ENCODE results near the gene ARMH3. TPM values are rescaled to one million over a fixed set of nuclear protein-coding genes. Genes with fewer than 3 reads are reported as not detected.

The ARMH3 gene
- total and polyA plus RNA-seq, 2 donors: 13.4 to 23.0 TPM

DNA sequence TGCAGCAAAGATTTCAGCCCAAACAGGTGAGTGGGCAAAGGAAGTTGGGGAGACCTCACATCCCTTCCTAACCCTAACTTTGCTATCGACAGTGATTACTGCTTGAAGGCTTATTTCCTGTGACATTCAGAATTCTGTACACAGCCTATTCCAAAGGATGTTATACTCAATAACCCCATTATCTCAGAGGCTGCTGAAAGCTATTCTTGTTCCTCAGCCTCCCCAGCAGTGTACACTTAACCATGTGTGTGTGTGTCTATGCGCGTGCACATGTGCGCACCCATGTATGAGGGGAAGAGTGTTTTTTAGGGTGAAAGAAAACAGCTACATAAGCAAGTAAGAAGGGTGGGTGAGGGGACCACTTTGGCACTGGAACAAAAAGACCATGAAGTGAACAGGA lies 122.0 kb downstream of the ARMH3 start:
- H3K4me1 ChIP-seq (ENCODE audit: insufficient read depth): no peaks in the 10 kb centered on the region
- no peak for DNase-seq (ENCODE audit: extremely low spot score)
- no peak overlapping the region for H3K4me3 ChIP-seq (ENCODE audit: low read depth, low read length)
- WGBS: 93% methylated on average over 4 of the region's 4 CpGs
- no peak overlapping the region for H3K27ac ChIP-seq (ENCODE audit: low read depth)
- no peaks in the 10 kb centered on the region for H3K36me3 ChIP-seq (ENCODE audit: insufficient read depth)

DNA sequence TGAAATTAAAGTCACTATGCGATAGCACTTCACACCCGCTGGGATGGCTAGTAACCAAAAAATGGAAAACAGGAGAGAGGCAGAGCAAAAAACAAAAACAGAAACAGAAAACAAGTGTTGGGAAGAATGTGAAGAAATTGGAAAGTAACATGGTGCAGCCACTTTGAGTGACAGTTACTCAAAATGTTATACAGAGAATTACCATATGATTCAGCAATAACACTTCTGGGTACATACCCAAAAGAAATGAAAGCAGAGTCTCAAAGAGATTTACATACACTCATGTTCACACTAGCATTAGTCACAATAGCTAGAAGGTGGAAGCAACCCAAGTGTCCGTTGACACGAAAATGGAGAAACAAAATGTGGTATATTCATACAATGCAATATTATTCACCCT lies 123.8 kb downstream of the ARMH3 start:
- WGBS: 96% methylated on average over 4 of the region's 4 CpGs
- no peak overlapping the region for H3K4me3 ChIP-seq (ENCODE audit: low read depth, low read length)
- no peak for DNase-seq (ENCODE audit: extremely low spot score)
- no peak overlapping the region for H3K27ac ChIP-seq (ENCODE audit: low read depth)
- H3K36me3 ChIP-seq (ENCODE audit: insufficient read depth): no peaks in the 10 kb centered on the region
- no peaks in the 10 kb centered on the region for H3K4me1 ChIP-seq (ENCODE audit: insufficient read depth)

DNA sequence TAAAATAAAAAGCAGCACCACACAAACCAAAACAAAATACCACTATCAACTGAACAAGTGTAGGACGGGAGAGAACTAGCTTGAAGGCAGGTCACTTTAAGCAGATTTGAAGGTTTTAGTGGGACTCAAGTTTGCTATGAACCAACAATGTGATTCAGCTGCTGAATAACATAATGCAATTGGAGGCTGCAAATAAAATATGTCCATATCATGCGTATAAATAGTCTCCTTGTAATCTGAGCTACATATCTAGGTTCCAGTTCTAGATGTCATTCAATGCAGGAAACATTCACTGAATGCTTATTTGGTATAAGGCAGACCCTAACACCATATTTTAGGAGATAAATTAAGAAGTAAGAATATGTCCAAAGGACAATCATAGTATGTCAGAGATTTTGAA lies 130.9 kb downstream of the ARMH3 start:
- Histone ChIP-seq H3K4me3 (ENCODE audit: low read depth, low read length) (no peak overlapping the region), H3K36me3 (ENCODE audit: insufficient read depth) (no peaks in the 10 kb centered on the region), H3K27ac (ENCODE audit: low read depth) (no peak overlapping the region), H3K4me1 (ENCODE audit: insufficient read depth) (no peaks in the 10 kb centered on the region)
- DNase-seq (ENCODE audit: extremely low spot score): no peak
- WGBS: 93% methylated on average over 2 of the region's 2 CpGs

DNA sequence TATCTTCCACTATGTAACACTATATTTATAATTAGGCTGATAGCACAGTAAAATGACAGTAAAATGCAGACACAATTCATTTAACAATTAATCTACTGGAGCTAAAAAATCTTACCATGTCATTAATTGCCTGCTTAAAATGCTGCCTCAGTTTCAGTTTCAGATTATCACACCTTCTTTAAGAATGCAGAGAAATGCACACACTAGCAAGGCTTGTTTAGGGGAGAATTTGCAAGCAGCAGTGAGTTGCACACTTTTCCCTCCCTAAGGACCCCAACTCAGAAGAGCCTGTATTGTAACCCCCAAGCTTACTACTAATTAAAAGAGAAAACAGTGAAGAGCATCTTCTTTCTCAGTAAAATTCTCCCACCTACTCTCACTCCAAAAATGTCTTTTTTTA lies 132.7 kb downstream of the ARMH3 start:
- Histone ChIP-seq H3K4me1 (ENCODE audit: insufficient read depth) (no peaks in the 10 kb centered on the region), H3K4me3 (ENCODE audit: low read depth, low read length) (no peak overlapping the region), H3K27ac (ENCODE audit: low read depth) (no peak overlapping the region), H3K36me3 (ENCODE audit: insufficient read depth) (no peaks in the 10 kb centered on the region)
- DNase-seq (ENCODE audit: extremely low spot score): no peak

DNA sequence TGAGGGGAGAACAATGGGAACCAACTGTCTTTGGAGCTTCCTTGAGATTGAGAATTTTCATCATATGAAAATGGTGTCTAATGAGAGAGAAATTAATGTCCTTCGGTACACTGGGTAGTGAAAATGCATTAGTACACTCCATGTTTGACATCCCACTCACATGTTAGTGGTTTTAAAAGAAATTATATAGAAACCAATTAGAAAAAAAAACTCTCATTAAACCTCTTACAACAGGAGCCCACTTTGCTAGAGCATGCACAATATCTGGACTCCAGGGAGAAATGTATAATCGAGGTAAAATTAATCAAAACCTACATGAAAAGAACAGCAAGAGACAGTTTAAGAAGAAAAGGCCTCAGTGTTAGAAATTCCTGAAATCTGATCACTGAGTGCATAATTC lies 133.1 kb downstream of the ARMH3 start:
- WGBS: 93% methylated on average over 2 of the region's 2 CpGs
- H3K36me3 ChIP-seq (ENCODE audit: insufficient read depth): no peaks in the 10 kb centered on the region

DNA sequence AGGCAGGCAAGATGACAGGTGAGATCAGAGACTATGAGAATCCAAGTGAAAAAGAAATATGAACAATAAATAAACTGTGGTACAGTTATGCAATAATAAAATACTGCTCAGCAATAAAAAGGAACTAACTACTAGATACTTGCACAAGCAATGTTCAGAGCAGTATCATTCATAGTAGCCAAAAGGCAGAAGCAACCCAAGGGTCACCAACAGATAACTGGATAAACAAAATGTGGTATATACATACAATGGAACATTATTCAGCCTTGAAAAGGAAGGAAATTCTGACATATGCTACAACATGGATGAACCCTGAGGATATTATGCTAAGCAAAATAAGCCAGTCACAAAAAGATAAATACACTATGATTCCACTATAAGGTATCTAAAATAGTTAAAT lies 135.4 kb downstream of the ARMH3 start:
- H3K4me3 ChIP-seq (ENCODE audit: low read depth, low read length): no peak overlapping the region
- no peaks in the 10 kb centered on the region for H3K36me3 ChIP-seq (ENCODE audit: insufficient read depth)
- no peak for DNase-seq (ENCODE audit: extremely low spot score)
- no peak overlapping the region for H3K27ac ChIP-seq (ENCODE audit: low read depth)
- no peaks in the 10 kb centered on the region for H3K4me1 ChIP-seq (ENCODE audit: insufficient read depth)

More for the DNA sequence above, 133.1 kb downstream of the ARMH3 start:
- no peak overlapping the region for H3K4me3 ChIP-seq (ENCODE audit: low read depth, low read length)
- no peak for DNase-seq (ENCODE audit: extremely low spot score)
- no peak overlapping the region for H3K27ac ChIP-seq (ENCODE audit: low read depth)
- no peaks in the 10 kb centered on the region for H3K4me1 ChIP-seq (ENCODE audit: insufficient read depth)

DNA sequence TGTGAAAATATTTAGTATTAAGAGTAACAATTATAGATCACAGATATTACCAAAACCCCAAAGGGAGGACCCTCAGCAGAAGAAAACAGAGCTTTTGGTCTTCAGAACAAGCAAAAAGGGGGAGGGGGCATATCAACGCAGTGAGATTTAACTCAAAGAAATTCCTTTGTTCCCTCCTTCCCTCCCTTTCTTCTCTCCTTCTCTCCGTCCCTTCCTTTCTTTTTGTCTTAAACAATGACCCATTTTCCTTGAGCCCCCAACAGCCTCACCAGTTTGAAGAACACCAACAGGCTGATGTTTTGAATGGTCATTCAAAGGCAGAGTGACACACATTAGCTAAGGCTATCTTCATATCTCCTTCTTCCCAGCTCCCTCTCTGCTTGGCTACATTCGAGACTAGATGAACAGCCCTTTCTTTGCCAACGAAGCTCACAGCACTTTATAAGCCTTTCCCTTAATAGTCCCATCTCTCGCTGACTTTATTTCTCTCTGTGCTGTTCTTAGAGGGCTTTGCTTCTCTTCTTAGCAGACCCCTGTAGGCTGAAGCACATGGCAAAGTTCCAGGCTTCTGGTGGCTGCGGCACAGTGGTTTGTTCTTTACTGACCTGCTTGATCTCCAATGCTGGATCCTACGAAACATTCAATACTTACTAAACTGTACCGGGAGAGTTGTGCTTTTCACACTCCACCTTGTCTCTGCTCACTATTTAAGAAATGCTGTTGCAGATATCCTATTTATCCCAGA lies 136.8 kb downstream of the ARMH3 start:
- DNase-seq (ENCODE audit: extremely low spot score): no peak
- WGBS: 83% methylated on average over 8 of the region's 8 CpGs
- H3K27ac ChIP-seq (ENCODE audit: low read depth): no peak overlapping the region
- no peak overlapping the region for H3K4me3 ChIP-seq (ENCODE audit: low read depth, low read length)
- no peaks in the 10 kb centered on the region for H3K4me1 ChIP-seq (ENCODE audit: insufficient read depth)
- H3K36me3 ChIP-seq (ENCODE audit: insufficient read depth): no peaks in the 10 kb centered on the region

DNA sequence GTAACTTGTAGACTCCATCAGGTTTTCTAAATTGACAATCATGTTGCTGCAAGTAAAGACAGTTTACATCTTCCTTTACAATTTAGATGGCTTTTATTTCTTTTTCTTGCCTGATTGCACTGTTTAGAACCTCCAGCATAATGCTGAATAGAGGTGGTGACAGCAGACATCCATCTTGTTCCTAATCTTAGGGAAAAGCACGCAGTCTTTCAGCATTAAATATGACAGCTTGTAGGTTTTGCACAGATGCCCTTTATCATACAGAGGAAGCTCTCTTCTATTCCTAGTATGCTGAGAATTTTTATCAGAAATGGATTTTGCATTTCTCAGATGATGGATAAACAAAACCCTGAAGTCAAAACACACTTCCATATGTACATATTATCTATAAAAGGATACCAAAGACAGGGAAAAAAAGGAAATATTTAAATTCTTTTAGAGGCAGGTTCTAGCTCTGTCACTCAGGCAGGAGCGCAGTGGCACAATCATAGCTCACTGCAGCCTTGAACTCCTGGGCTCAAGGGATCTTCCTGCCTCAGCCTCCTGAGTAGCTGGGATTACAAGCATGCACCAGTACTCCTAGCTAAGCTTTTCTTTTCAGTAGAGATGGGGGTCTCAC lies 143.3 kb downstream of the ARMH3 start:
- DNase-seq (ENCODE audit: extremely low spot score): no peak
- no peak overlapping the region for H3K4me3 ChIP-seq (ENCODE audit: low read depth, low read length)
- 82% methylated on average over 2 of the region's 2 CpGs for WGBS
- H3K36me3 ChIP-seq (ENCODE audit: insufficient read depth): no peaks in the 10 kb centered on the region
- H3K4me1 ChIP-seq (ENCODE audit: insufficient read depth): no peaks in the 10 kb centered on the region
- H3K27ac ChIP-seq (ENCODE audit: low read depth): no peak overlapping the region

DNA sequence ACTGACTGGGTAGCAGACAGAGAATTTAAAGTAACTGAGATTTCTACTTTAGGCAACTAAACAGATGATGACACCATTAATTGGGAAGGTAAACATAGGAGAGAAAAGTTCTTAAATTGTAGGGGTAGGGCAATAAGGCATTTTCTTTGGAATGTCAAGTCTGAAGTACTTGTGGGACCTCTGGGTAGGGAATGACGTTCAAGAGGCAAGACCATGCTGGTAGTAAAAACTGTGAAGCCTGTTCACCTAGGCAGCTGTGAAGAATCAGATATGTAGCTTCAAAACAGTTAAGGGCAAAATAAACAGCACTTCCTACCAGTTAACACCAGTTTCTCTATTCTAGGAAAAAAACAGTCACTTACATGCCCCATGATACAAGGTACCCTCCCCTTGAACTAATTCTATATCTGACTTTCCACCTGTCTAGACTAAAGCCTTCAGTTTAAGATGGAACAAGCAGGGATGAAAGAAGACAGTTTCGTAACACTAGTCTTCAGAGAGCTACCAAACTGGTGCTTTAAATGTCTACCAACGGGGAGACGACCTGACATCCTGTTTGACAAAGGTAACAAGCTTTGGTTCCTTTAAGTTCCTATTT lies 149.3 kb downstream of the ARMH3 start:
- no peak for DNase-seq (ENCODE audit: extremely low spot score)
- whole genome bisulfite sequencing: 88% methylated on average over 4 of the region's 4 CpGs
- Histone ChIP-seq H3K4me3 (ENCODE audit: low read depth, low read length) (no peak overlapping the region), H3K36me3 (ENCODE audit: insufficient read depth) (no peaks in the 10 kb centered on the region), H3K4me1 (ENCODE audit: insufficient read depth) (no peaks in the 10 kb centered on the region), H3K27ac (ENCODE audit: low read depth) (no peak overlapping the region)

DNA sequence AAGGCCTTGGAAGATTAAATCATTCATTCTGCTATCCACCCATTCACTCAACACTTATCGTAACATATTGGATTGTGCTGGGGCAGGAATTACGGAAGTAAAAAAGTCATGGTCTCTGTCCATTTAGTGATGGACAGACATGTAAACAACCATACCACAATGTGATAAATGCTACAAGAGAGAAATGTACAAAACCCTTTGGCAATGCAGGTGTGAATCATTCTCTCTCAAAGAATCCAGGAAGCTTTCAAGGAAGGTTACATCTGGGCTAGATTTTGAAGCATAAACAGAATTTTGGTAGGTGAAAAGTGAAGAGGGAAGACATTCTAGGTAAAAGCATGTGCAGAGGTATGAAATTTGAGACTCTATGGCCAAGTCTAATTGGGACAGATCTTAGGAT lies 150.7 kb downstream of the ARMH3 start:
- Histone ChIP-seq H3K4me3 (ENCODE audit: low read depth, low read length) (no peak overlapping the region), H3K27ac (ENCODE audit: low read depth) (no peak overlapping the region), H3K36me3 (ENCODE audit: insufficient read depth) (no peaks in the 10 kb centered on the region), H3K4me1 (ENCODE audit: insufficient read depth) (no peaks in the 10 kb centered on the region)
- no peak for DNase-seq (ENCODE audit: extremely low spot score)
- WGBS: 99% methylated on average over 2 of the region's 2 CpGs

DNA sequence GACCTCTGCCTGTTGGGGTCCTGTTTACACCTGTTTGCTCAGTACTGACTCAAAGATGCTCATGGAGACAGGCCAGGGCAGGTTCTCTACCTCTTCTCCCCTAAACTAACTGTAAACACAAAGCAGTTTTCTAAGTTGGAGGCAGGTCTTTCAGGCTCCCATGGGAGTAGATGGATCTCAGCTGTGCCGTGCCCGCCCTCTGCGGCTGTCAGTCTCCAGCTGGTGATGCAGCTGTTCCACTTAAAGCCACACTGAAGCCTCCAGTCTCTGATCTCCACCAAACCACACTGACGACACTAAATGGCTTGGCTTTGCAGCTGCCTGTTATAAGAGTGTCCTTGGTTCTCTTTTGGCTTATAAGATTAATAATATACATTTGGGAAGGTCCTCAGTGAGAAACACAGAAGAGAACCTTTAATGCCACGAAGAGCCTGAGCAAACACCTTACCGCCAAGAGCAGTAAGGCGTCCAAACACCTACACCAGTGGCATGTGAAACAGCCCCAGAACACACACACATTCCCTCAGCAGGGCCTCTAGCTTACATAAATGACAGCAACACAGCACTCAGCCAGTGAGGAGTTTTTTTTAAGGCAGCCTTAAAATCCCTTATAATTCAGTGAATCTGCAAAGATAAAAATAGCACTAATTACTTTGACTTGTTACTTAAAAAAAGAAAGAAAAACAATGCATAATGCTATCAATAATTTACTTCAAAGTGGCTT lies 152.0 kb downstream of the ARMH3 start:
- no peak for DNase-seq (ENCODE audit: extremely low spot score)
- 74% methylated on average over 7 of the region's 7 CpGs for WGBS
- Histone ChIP-seq H3K4me1 (ENCODE audit: insufficient read depth) (no peaks in the 10 kb centered on the region), H3K27ac (ENCODE audit: low read depth) (no peak overlapping the region), H3K4me3 (ENCODE audit: low read depth, low read length) (no peak overlapping the region), H3K36me3 (ENCODE audit: insufficient read depth) (no peaks in the 10 kb centered on the region)

DNA sequence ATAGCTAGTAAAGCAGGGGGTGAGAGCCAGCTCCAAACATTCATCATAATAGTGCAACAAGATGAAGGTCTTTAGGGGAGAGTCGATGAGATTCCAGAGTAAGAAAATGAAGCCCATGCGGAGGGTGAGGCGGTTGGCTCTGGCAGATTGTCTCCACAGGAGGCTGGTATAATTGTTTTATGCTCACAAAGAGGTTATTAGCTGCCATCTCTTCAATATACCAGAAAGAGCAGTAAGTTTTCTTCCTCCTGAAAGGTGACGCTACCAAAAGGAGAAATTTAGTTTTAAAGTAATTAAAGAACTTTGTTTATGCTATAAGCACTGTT lies 153.2 kb downstream of the ARMH3 start:
- H3K27ac ChIP-seq (ENCODE audit: low read depth): no peak overlapping the region
- no peaks in the 10 kb centered on the region for H3K36me3 ChIP-seq (ENCODE audit: insufficient read depth)
- WGBS: 89% methylated on average over 4 of the region's 4 CpGs
- H3K4me1 ChIP-seq (ENCODE audit: insufficient read depth): no peaks in the 10 kb centered on the region
- H3K4me3 ChIP-seq (ENCODE audit: low read depth, low read length): no peak overlapping the region
- DNase-seq (ENCODE audit: extremely low spot score): no peak

DNA sequence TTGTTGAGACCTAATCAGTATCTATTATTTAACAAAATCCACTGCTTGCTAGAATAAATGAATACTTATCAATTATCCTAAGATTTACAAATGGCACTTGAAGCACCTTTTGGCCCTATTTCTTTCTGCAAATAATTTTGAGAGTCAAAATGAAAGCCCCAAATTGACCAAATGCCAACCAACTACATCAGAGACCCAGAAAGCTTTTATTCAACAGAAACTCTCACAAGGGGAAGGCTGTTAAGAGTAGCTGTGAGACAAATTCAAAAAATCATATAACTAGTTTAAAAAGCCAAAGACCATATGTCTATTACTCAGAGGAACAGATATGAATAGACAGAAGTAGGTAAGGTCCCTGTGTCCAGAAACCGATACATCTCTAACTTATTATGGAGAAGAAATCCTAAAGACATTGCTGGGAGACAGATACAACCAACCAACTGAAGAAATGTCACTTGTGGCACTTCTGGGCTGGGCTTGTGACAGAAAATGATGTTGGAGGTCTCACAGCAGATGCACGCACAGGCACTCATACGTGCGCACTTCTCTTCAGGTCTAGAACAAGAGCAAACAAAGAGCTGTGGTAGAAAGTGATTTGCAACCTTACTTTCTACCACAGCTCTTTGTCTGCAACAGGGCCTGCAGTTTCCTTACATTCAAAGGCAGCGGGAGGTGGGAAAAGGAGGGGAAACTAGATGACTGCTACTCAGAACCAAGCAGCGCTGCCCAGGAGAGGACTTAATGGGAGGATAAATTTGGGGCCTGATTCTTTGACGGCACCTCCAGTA lies 153.7 kb downstream of the ARMH3 start:
- DNase-seq (ENCODE audit: extremely low spot score): no peak
- H3K4me3 ChIP-seq (ENCODE audit: low read depth, low read length): no peak overlapping the region
- H3K27ac ChIP-seq (ENCODE audit: low read depth): no peak overlapping the region
- H3K36me3 ChIP-seq (ENCODE audit: insufficient read depth): no peaks in the 10 kb centered on the region
- WGBS: 82% methylated on average over 7 of the region's 7 CpGs
- H3K4me1 ChIP-seq (ENCODE audit: insufficient read depth): no peaks in the 10 kb centered on the region

All from urinary bladder (tissue), 4 donors.